Spleen (tissue), 7 donors: Measurements from ENCODE around the gene TBC1D9.

Source experiments
- CTCF ChIP-seq, 11 experiments: fragments of 200-600 bp in 7 of 11; fragments of 450-650 bp in 4 of 11; sonication (generic) in 4 of 11; IDR thresholded peaks in 8 of 11; conservative IDR thresholded peaks in 3 of 11; 1 replicate in 7 of 11; 2 replicates in 4 of 11; pipeline versions ENCODE4 v1.4.0 to v1.8.0; 2016 to 2021; ENCODE audit warnings: antibody characterized with exemption in 11 of 11, inconsistent platforms in 4 of 11, mild to moderate bottlenecking in 1 of 11
- POLR2A ChIP-seq, 3 donors: fragments of 450-650 bp; IDR thresholded peaks; one replicate each; pipeline ENCODE4 v1.5.1; 2017; ENCODE audit warnings: antibody characterized with exemption in 3 of 3, mild to moderate bottlenecking in 1 of 3
- donor health status: DM: no; HTN: no; CAD: no; lungs with moderate emphysema.
- donor health status: DM: no; HTN: no; CAD: no.
- donor health status: DM: no; HTN: no; CAD: no.

DNA sequence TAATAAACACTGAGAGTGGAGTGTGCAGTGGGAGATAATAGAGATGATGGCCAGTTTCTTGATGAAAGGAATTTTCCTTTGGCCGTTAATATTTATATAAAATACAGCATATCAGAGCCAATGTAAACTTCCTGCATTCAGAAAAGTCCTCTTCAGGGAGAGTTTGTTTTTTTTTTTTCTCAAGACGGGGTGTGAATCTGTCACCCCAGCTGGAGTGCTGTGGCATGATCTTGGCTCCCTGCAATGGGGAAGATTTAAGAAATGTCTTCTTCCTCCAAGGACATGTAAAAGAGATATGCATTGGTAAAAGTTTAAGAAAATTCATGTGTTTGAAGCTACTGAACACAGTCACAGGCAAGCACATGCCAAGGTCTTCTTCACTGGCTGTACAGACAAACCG, 25.4 kb upstream of the TBC1D9 start:
- TF ChIP-seq CTCF (IDR thresholded peaks at IDR 0.05 in 8 of 11, conservative IDR thresholded peaks at IDR 0.05 in 3 of 11) (no peak), POLR2A (IDR thresholded peaks at IDR 0.05) (no peak)
